Tibial artery (tissue), 4 donors: ENCODE measurements around the gene USP5.

Source experiments
- DNase-seq, 2 donors: peaks; one replicate each; pipeline ENCODE4 v3.0.0-alpha.2; 2019
- H3K27ac ChIP-seq, 2 donors: fragments of 200-600 bp; sonication (generic) in 1 of 2; 1 replicate in 1 of 2; 2 replicates in 1 of 2; pipeline ENCODE4 v1.5.1; 2018 to 2019; ENCODE audit warnings: mild to moderate bottlenecking in 1 of 2
- H3K27me3 ChIP-seq, 2 donors: fragments of 200-600 bp; sonication (generic) in 1 of 2; one replicate each; pipeline versions ENCODE4 v1.5.1 to v1.6.0; 2016 to 2019
- H3K36me3 ChIP-seq, 3 donors: fragments of 200-600 bp; sonication (generic) in 2 of 3; one replicate each; pipeline ENCODE4 v1.5.1; 2016 to 2019; ENCODE audit warnings: mild to moderate bottlenecking in 2 of 3
- H3K4me1 ChIP-seq, 4 donors: fragments of 200-600 bp; sonication (generic) in 2 of 4; 1 replicate in 3 of 4; 2 replicates in 1 of 4; pipeline ENCODE4 v1.5.1; 2016 to 2019
- H3K4me3 ChIP-seq, 2 donors: fragments of 200-600 bp; sonication (generic) in 1 of 2; 1 replicate in 1 of 2; 2 replicates in 1 of 2; pipeline ENCODE4 v1.5.1; 2018 to 2019; ENCODE audit warnings: mild to moderate bottlenecking in 2 of 2
- H3K9me3 ChIP-seq, 3 donors: fragments of 200-600 bp; sonication (generic) in 1 of 3; one replicate each; pipeline ENCODE4 v1.5.1; 2016 to 2019
- CTCF ChIP-seq, 2 experiments: fragments of 200-600 bp in 1 of 2; fragments of 450-650 bp in 1 of 2; IDR thresholded peaks; one replicate each; pipeline ENCODE4 v1.5.1; 2017 to 2019; ENCODE audit warnings: antibody characterized with exemption in 2 of 2, mild to moderate bottlenecking in 1 of 2, moderate library complexity in 1 of 2
- intact Hi-C: fragments of 100-400 bp; cut with DNase I; formaldehyde crosslinking; loops from one replicate; pipeline ENCODE4 v1.15.0; 2023; ENCODE audit warnings: low total_unique reads

The USP5 gene

GRCh38 chr12:6829536-6830220 lies 22.3 kb upstream of the USP5 start:
- intact Hi-C loops, result loop anchor here (5.0 kb wide), 1 partner anchor 77 kb away; the partner anchor contains the start of gene MLF2
- no peak for TF ChIP-seq CTCF (IDR thresholded peaks at IDR 0.05)
- peaks cover 0 to 40% (median 32%) of the 10 kb centered on the region in 4 donors for H3K4me1 ChIP-seq
- peak overlapping the region; percentile 87 to 91 for H3K27ac ChIP-seq
- peak overlapping the region; percentile 64 to 89 for H3K4me3 ChIP-seq
- DNase-seq, result no peak
- no peaks in the 10 kb centered on the region for H3K9me3 ChIP-seq
- peaks cover 0 to 4% of the 10 kb centered on the region in 2 donors for H3K27me3 ChIP-seq
- peaks cover 0 to 47% (median 15%) of the 10 kb centered on the region in 3 donors for H3K36me3 ChIP-seq

- TF ChIP-seq CTCF (IDR thresholded peaks at IDR 0.05), result no peak
- DNase-seq, result no peak
- Histone ChIP-seq H3K4me3 (no peak overlapping the region), H3K27ac (peak overlapping the region; percentile 87 to 91), H3K27me3 (no peaks in the 10 kb centered on the region), H3K4me1 (peaks cover 0 to 34% (median 26%) of the 10 kb centered on the region in 4 donors), H3K36me3 (peaks cover 0 to 49% (median 15%) of the 10 kb centered on the region in 3 donors), H3K9me3 (no peaks in the 10 kb centered on the region)
- intact Hi-C loops, result no loop called here
Observed at GRCh38 chr12:6830286-6830890, 21.6 kb upstream of the USP5 start.

- Histone ChIP-seq H3K27me3 (no peaks in the 10 kb centered on the region), H3K9me3 (no peaks in the 10 kb centered on the region), H3K4me3 (no peak overlapping the region), H3K4me1 (peaks cover 0 to 28% (median 22%) of the 10 kb centered on the region in 4 donors), H3K36me3 (peaks cover 0 to 49% (median 15%) of the 10 kb centered on the region in 3 donors), H3K27ac (no peak overlapping the region)
- no peak for TF ChIP-seq CTCF (IDR thresholded peaks at IDR 0.05)
- intact Hi-C loops, result no loop called here
- no peak for DNase-seq
Observed at GRCh38 chr12:6830999-6831398, 21.0 kb upstream of the USP5 start.

- H3K27ac ChIP-seq, result no peak overlapping the region
- no peaks in the 10 kb centered on the region for H3K27me3 ChIP-seq
- H3K9me3 ChIP-seq, result no peaks in the 10 kb centered on the region
- intact Hi-C loops, result no loop called here
- no peak overlapping the region for H3K4me3 ChIP-seq
- peaks cover 0 to 28% (median 22%) of the 10 kb centered on the region in 4 donors for H3K4me1 ChIP-seq
- peaks cover 0 to 49% (median 15%) of the 10 kb centered on the region in 3 donors for H3K36me3 ChIP-seq
- no peak for DNase-seq
- TF ChIP-seq CTCF (IDR thresholded peaks at IDR 0.05), result no peak
Observed at GRCh38 chr12:6831450-6831995, 20.4 kb upstream of the USP5 start.

- no peak for DNase-seq
- no peak overlapping the region for H3K27ac ChIP-seq
- H3K27me3 ChIP-seq, result no peaks in the 10 kb centered on the region
- TF ChIP-seq CTCF (IDR thresholded peaks at IDR 0.05), result no peak
- H3K36me3 ChIP-seq, result peaks cover 4 to 54% (median 19%) of the 10 kb centered on the region in 3 donors
- no peaks in the 10 kb centered on the region for H3K9me3 ChIP-seq
- intact Hi-C loops, result no loop called here
- H3K4me1 ChIP-seq, result peaks cover 0 to 25% (median 19%) of the 10 kb centered on the region in 4 donors
- H3K4me3 ChIP-seq, result no peak overlapping the region
Observed at GRCh38 chr12:6832125-6832524, 19.8 kb upstream of the USP5 start.
